Measurements from ENCODE around the gene APOD.

APOD gene

GRCh38 chr3:195549931-195550519 lies 33.7 kb downstream of the APOD start:
- H3K9me2 ChIP-seq (replicated peaks; ENCODE audit: insufficient read depth, low read length): no peaks in the 10 kb centered on the region
- H4K20me1 ChIP-seq (ENCODE audit: insufficient read depth, low read length): no peaks in the 10 kb centered on the region
- peak overlapping the region; percentile 66; the same call in 1 of the 2 replicates for H3K4me2 ChIP-seq (ENCODE audit: low read depth, low read length)
- H3F3A ChIP-seq (ENCODE audit: insufficient read depth, low read length): peaks cover 37% of the 10 kb centered on the region
- H3K9ac ChIP-seq (ENCODE audit: low read length): peak overlapping the region; percentile 44; the same call in 1 of the 2 replicates
- H3K79me2 ChIP-seq (ENCODE audit: low read length): no peaks in the 10 kb centered on the region
- no peaks in the 10 kb centered on the region for H3K36me3 ChIP-seq (replicated peaks; ENCODE audit: insufficient read depth, low read length)
- peak overlapping the region; percentile 77 for H3K27ac ChIP-seq (ENCODE audit: low read length)
- H2AFZ ChIP-seq (ENCODE audit: low read length): peak overlapping the region; percentile 61
- H3K4me1 ChIP-seq (ENCODE audit: low read length): peaks cover 38% of the 10 kb centered on the region
- TF ChIP-seq CTCF (IDR thresholded peaks at IDR 0.05; ENCODE audit: low read length): no peak
- TF ChIP-seq EZH2 (optimal IDR thresholded peaks at IDR 0.05; ENCODE audit: low read depth, low read length): no peak
- TF ChIP-seq EZH2phosphoT487 (IDR thresholded peaks at IDR 0.05; ENCODE audit: low read length): no peak
- no peaks in the 10 kb centered on the region for H3K9me3 ChIP-seq (replicated peaks; ENCODE audit: insufficient read depth, low read length)
- peak; percentile 89 for DNase-seq
- H3K27me3 ChIP-seq (replicated peaks; ENCODE audit: insufficient read depth, low read length): no peaks in the 10 kb centered on the region
- H3K4me3 ChIP-seq (ENCODE audit: low read length): peak overlapping the region; percentile 23; the same call in 1 of the 2 replicates

- H3K4me2 ChIP-seq (ENCODE audit: low read depth, low read length): no peak overlapping the region
These were observed 34.8 kb downstream of the APOD start for GRCh38 chr3:195548987-195549386.

GRCh38 chr3:195548501-195548900 lies 35.2 kb downstream of the APOD start:
- Histone ChIP-seq H2AFZ (ENCODE audit: low read length) (no peak overlapping the region), H3K9ac (ENCODE audit: low read length) (no peak overlapping the region), H4K20me1 (ENCODE audit: insufficient read depth, low read length) (no peaks in the 10 kb centered on the region), H3K27me3 (replicated peaks; ENCODE audit: insufficient read depth, low read length) (no peaks in the 10 kb centered on the region), H3K4me2 (ENCODE audit: low read depth, low read length) (no peak overlapping the region), H3F3A (ENCODE audit: insufficient read depth, low read length) (peaks cover 41% of the 10 kb centered on the region), H3K4me3 (ENCODE audit: low read length) (no peak overlapping the region), H3K4me1 (ENCODE audit: low read length) (peaks cover 52% of the 10 kb centered on the region), H3K9me3 (replicated peaks; ENCODE audit: insufficient read depth, low read length) (no peaks in the 10 kb centered on the region), H3K27ac (ENCODE audit: low read length) (no peak overlapping the region), H3K9me2 (replicated peaks; ENCODE audit: insufficient read depth, low read length) (no peaks in the 10 kb centered on the region), H3K79me2 (ENCODE audit: low read length) (0 out of 2 replicates have a peak, but pooled peaks cover 5% of the 10 kb centered on the region), H3K36me3 (replicated peaks; ENCODE audit: insufficient read depth, low read length) (no peaks in the 10 kb centered on the region)
- DNase-seq: no peak
- TF ChIP-seq EZH2phosphoT487 (IDR thresholded peaks at IDR 0.05; ENCODE audit: low read length): no peak
- no peak for TF ChIP-seq EZH2 (optimal IDR thresholded peaks at IDR 0.05; ENCODE audit: low read depth, low read length)
- no peak for TF ChIP-seq CTCF (IDR thresholded peaks at IDR 0.05; ENCODE audit: low read length)

More at GRCh38 chr3:195548987-195549386, 34.8 kb downstream of the APOD start:
- H3K9me3 ChIP-seq (replicated peaks; ENCODE audit: insufficient read depth, low read length): no peaks in the 10 kb centered on the region
- no peaks in the 10 kb centered on the region for H3K9me2 ChIP-seq (replicated peaks; ENCODE audit: insufficient read depth, low read length)
- 0 out of 2 replicates have a peak, but pooled peaks cover under 1% of the 10 kb centered on the region for H3K79me2 ChIP-seq (ENCODE audit: low read length)
- peaks cover 47% of the 10 kb centered on the region for H3K4me1 ChIP-seq (ENCODE audit: low read length)
- no peak overlapping the region for H3K9ac ChIP-seq (ENCODE audit: low read length)
- no peak overlapping the region for H3K4me3 ChIP-seq (ENCODE audit: low read length)
- H4K20me1 ChIP-seq (ENCODE audit: insufficient read depth, low read length): no peaks in the 10 kb centered on the region
- no peak for TF ChIP-seq EZH2 (optimal IDR thresholded peaks at IDR 0.05; ENCODE audit: low read depth, low read length)
- no peak for TF ChIP-seq CTCF (IDR thresholded peaks at IDR 0.05; ENCODE audit: low read length)
- TF ChIP-seq EZH2phosphoT487 (IDR thresholded peaks at IDR 0.05; ENCODE audit: low read length): no peak
- peak; percentile 46 for DNase-seq
- no peaks in the 10 kb centered on the region for H3K36me3 ChIP-seq (replicated peaks; ENCODE audit: insufficient read depth, low read length)
- no peak overlapping the region for H2AFZ ChIP-seq (ENCODE audit: low read length)
- no peaks in the 10 kb centered on the region for H3K27me3 ChIP-seq (replicated peaks; ENCODE audit: insufficient read depth, low read length)
- no peak overlapping the region for H3K27ac ChIP-seq (ENCODE audit: low read length)
- H3F3A ChIP-seq (ENCODE audit: insufficient read depth, low read length): peaks cover 41% of the 10 kb centered on the region

Data from MM.1S (cell line).